GM12891 (cell line): ENCODE results near the gene WIPF1.

Experiments
- DNase-seq: peaks from one replicate; pipeline ENCODE4 v3.0.0; 2011; ENCODE audit warnings: low spot score; ENCODE audit not compliant: insufficient read length
- FAIRE-seq: peaks from 2 replicates; lab custom pipeline; 2011; peaks lifted over from hg19 to GRCh38; lab: Jason Lieb, UNC
- PAX5 ChIP-seq: IDR thresholded peaks from 2 replicates; pipeline ENCODE4 v1.6.1; 2011; ENCODE audit warnings: low read length, moderate library complexity, mild to moderate bottlenecking; ENCODE audit not compliant: insufficient read depth, severe bottlenecking
- POLR2A ChIP-seq: IDR thresholded peaks from 2 replicates; pipeline ENCODE4 v1.6.1; 2011; ENCODE audit warnings: low read depth, low read length, control low read depth
- POLR2AphosphoS5 ChIP-seq: IDR thresholded peaks from 2 replicates; pipeline ENCODE4 v1.6.1; 2011; ENCODE audit warnings: low read depth, low read length, control low read depth
- POU2F2 ChIP-seq: IDR thresholded peaks from 2 replicates; pipeline ENCODE4 v1.6.1; 2011; ENCODE audit warnings: low read depth, mild to moderate bottlenecking, control low read depth, low read length, moderate library complexity
- SPI1 ChIP-seq: IDR thresholded peaks from 2 replicates; pipeline ENCODE4 v1.6.1; 2011; ENCODE audit warnings: low read depth, low read length, control low read depth
- TAF1 ChIP-seq: IDR thresholded peaks from 2 replicates; pipeline ENCODE4 v1.6.1; 2011; ENCODE audit warnings: low read depth, low read length, control low read depth

The WIPF1 gene

DNA sequence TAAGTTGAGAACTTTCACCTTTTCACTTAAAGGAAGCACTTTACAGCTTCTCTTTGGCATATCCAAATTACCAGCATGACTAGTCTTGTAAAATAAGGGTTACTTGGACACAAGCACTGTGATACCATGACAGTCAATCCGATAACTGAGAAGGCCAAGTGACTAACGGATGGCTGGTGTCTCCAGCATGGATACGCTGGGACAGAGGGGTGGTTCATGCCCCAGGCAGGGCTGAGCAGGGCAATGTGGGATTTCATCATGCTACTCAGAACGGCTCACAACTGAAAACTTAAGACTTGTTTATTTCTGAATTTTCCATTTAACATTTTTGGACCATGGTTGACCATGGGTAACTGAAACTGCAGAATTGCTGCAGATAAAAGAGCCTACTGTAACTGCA, 67.7 kb downstream of the WIPF1 start:
- TF ChIP-seq POLR2AphosphoS5 (no peak), PAX5 (no peak), POLR2A (no peak), SPI1 (no peak), TAF1 (no peak), POU2F2 (no peak)
- DNase-seq: no peak
- FAIRE-seq: no peak

GRCh38 chr2:174527959-174528358, 69.6 kb downstream of the WIPF1 start:
- no peak for TF ChIP-seq PAX5
- DNase-seq (no peak), FAIRE-seq (no peak)

DNA sequence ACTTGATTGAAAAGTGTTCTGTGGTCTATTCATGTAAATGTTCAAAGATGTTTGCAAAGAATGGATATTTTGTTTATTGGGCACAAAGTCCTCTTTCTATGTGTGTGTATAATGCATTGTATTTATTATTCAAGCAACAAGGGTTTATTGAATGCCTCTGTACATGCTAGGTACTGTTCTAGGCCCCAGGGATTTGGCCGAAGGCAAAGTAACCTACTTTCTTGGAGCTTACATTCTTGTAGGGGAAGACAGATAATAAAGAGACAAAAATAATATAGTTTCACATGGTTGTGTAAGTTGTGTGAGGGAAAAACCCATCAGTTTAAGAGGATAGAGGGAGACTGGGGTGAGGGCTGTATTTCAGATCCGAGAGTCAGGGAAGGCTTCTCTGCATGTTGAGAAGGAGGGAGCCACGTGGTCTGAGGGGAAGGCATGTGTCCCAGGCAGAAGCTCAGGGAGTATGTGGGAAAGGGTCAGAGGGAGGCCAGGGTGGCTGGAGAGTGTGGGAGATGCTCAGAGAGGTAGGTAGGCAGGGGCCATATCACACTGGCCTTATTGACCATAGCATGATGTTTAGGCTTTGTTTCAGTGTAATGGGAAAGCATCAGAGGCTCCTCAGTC, 70.4 kb downstream of the WIPF1 start:
- TF ChIP-seq POLR2AphosphoS5 (no peak), SPI1 (no peak), TAF1 (no peak)
- FAIRE-seq (no peak), DNase-seq (no peak)

DNA sequence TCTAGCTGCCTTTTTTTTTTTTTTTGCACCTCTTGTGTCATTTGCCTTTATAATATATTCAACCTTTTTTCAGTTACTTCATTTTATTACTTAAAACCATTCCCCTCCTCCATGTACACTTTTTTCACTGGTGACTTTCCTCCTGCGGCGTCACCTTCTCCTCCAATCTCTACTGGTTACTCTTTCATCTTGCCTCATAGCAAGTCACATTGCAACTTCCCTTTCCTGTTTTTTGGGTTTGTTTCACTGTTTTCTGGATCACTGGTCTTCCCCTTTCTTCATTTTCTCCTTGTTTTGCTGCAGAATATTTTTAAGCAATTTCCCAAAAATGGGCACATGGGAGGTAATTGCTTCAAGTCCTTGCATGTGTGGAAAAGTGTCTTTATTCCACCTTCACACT, 73.1 kb downstream of the WIPF1 start:
- TF ChIP-seq TAF1 (no peak), SPI1 (no peak), POU2F2 (no peak), POLR2A (no peak)
- FAIRE-seq (no peak), DNase-seq (no peak)

- peak; percentile 60 for FAIRE-seq
- TF ChIP-seq SPI1 (no peak), POLR2A (no peak), POU2F2 (no peak), TAF1 (no peak), POLR2AphosphoS5 (no peak), PAX5 (no peak)
Observed at GRCh38 chr2:174522553-174522952, 75.1 kb downstream of the WIPF1 start.

GRCh38 chr2:174518395-174518794, 79.2 kb downstream of the WIPF1 start:
- FAIRE-seq (no peak), DNase-seq (no peak)
- TF ChIP-seq POU2F2 (no peak), POLR2AphosphoS5 (no peak), POLR2A (no peak), SPI1 (no peak), PAX5 (no peak), TAF1 (no peak)

More at GRCh38 chr2:174522553-174522952, 75.1 kb downstream of the WIPF1 start:
- no peak for DNase-seq

DNA sequence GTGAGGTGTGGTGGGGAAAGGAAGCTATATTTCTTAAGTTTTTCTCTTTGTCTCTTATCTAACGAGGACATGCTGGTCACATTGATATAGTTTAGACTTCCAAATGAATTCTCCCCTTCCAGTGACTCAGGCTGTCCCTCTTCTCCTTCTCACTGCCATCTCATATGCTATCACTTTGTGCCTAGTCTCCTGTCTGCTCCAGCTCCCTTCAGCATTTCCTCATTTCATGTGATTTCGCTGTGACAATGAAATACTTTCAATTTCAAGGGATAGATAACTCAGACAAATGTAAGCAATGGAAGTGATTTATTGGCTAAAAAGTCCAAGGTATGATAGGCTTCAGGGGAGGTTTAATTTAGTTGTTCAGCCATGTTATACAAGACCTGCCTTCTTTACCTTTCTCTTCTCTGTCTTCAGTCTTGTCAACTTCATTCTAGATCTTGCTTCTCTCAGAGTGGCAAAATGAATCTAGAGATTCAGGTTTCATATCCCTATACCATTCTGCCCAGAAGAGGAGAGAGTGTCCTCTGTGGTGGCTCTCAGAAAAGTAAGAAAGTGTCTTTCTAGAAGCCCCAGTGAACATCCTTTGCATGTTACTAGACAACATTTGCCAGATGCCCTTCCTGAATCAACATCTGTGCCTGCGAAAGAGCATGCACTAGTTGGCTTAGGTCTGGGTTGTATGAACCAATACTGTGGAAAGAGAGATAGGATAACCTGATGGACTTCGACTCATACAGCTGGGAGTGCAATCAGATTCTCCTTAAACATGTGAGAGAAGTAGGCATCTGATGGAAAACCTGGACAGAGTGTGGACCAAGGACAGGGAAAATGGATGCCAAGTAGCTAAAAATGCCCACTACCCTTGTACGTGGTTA, 80.9 kb downstream of the WIPF1 start:
- 0 out of 2 replicates have a peak, but pooled peaks have one; percentile 10 for TF ChIP-seq SPI1
- TF ChIP-seq POU2F2: no peak
- DNase-seq (no peak), FAIRE-seq (peak; percentile 83)

DNA sequence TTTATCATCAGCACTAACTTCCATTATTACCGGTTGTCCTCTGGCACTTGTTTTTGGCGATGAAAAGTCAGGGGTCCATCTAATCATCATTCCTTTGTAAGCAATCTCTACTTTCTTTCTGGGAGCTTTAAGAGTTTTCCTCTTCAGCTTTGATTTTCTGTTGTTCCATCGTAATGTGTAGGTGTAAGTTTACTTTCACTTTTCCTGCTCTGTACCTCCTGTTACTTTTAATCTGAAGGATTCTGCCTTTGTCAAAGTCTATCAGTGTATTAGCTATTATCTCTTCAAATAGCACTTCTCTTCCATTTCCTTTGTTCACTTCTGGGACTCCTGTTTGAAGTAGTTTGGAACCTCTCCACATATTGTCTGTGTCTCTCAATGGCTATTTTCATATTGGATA, 85.3 kb downstream of the WIPF1 start:
- FAIRE-seq: no peak
- no peak for TF ChIP-seq POLR2A
- TF ChIP-seq POU2F2: no peak
- TF ChIP-seq POLR2AphosphoS5: no peak
- no peak for TF ChIP-seq SPI1
- TF ChIP-seq TAF1: no peak
- TF ChIP-seq PAX5: no peak

DNA sequence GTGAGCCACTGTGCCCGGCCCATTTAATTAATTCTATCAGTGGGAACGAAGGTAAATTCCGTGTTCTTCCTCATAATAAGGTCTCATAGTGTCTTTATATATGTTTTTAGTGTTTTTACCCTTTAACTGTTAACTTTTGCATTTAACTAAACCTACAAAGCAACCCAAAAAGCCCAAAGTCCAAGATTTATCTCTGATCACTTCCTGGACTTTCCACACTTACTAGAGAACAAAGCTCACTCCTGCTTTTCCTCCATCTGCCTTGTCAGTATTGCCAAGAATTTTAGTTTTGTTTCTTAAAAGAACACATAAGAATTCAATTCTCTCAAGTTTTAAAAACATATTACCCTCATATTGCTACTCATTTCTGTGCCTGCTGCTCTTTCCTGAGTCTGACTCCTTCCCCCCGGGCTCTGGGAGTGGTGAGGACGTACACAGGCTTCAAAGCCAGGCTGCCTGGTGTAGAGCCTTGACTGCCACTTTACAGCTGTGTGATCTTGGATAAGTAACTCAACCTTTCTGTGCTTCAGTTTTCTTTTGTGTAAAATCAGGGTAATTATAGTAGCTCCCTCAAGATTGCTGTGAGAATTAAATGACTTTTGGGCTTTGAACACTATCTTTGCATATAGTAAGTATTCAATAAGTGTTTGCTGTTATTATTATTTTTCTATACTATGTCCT, 85.9 kb downstream of the WIPF1 start:
- DNase-seq: no peak
- no peak for FAIRE-seq
- no peak for TF ChIP-seq POLR2A

More for the DNA sequence above, 85.3 kb downstream of the WIPF1 start:
- no peak for DNase-seq

- no peak for TF ChIP-seq POLR2A
- no peak for TF ChIP-seq TAF1
- TF ChIP-seq PAX5: no peak
- FAIRE-seq (no peak), DNase-seq (no peak)
Observed at GRCh38 chr2:174510583-174511189, 86.9 kb downstream of the WIPF1 start.
